Measurements from ENCODE around the gene RAMP3.

DNA sequence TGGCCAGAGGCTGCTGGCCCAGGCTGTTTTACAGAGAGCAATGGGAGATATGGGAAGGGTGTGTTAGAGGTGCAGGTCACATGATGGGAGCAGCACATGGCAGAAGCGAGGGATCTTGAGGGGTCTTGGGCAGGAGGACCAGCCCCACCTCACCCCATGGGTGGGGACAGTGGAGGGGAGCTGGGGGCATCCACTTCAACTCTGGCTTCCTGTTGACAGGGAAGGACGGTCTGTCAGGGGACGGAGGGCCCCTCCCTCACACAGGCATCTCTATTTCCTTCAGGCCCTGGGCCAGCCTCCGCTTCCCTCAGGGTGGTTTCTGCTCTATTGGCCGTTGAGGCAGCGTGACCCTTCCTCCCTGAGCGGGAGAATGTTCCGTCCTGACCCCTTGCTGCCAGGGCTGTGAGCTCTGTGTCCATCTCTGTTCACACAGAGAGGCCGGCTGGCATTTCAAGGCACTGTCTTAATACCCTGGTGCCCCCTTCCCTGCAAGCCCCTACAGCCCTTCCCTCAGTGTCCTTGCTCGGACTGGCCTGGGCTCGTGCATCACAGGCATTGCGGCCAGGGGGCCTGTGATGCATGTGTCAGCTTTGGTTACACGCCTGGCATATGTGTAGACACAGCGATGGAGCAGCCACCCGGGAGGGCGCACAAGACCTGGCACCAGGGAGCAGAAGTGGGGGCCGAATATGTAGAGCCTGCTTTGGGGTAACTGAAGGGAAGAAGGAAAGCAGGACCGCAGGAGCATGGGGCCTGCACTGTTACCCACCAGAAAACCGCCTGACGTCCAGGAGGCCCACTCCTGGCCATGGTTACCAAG lies 31.8 kb downstream of the RAMP3 start:
- TF ChIP-seq, protein P1, sequence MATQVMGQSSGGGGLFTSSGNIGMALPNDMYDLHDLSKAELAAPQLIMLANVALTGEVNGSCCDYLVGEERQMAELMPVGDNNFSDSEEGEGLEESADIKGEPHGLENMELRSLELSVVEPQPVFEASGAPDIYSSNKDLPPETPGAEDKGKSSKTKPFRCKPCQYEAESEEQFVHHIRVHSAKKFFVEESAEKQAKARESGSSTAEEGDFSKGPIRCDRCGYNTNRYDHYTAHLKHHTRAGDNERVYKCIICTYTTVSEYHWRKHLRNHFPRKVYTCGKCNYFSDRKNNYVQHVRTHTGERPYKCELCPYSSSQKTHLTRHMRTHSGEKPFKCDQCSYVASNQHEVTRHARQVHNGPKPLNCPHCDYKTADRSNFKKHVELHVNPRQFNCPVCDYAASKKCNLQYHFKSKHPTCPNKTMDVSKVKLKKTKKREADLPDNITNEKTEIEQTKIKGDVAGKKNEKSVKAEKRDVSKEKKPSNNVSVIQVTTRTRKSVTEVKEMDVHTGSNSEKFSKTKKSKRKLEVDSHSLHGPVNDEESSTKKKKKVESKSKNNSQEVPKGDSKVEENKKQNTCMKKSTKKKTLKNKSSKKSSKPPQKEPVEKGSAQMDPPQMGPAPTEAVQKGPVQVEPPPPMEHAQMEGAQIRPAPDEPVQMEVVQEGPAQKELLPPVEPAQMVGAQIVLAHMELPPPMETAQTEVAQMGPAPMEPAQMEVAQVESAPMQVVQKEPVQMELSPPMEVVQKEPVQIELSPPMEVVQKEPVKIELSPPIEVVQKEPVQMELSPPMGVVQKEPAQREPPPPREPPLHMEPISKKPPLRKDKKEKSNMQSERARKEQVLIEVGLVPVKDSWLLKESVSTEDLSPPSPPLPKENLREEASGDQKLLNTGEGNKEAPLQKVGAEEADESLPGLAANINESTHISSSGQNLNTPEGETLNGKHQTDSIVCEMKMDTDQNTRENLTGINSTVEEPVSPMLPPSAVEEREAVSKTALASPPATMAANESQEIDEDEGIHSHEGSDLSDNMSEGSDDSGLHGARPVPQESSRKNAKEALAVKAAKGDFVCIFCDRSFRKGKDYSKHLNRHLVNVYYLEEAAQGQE (IDR thresholded peaks at IDR 0.05; ENCODE audit: insufficient read depth in 1 of 2, low read depth in 2 of 2, low read length in 2 of 2), result no peak
- no peak for TF ChIP-seq TAF1 (IDR thresholded peaks at IDR 0.05; ENCODE audit: borderline replicate concordance, insufficient read depth, low read length)
- no peak for TF ChIP-seq SIN3A (IDR thresholded peaks at IDR 0.05; ENCODE audit: borderline replicate concordance, insufficient read depth, low read length)

Measured in PFSK-1 (cell line).